ENCODE measurements around the gene PDE6C.

DNA sequence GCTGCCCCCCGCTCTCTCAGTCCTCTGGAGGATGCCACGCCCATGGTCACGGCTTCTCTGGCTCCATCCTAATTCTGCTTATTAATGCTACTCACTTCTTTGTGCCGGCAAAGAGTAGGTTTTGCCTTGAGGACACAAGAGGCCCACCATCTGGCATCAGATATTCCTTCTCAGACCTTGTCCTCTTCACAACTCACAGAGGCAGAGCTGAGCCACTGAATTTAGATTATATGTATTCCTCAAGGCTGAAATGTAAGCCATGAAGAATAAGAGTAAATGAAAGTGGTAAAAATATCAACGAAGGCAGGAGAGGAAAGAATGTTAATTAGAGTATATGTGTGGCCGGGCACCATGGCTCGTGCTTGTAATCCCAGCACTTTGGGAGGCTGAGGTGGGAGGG, 17.8 kb upstream of the PDE6C start:
- TF ChIP-seq, protein P1, sequence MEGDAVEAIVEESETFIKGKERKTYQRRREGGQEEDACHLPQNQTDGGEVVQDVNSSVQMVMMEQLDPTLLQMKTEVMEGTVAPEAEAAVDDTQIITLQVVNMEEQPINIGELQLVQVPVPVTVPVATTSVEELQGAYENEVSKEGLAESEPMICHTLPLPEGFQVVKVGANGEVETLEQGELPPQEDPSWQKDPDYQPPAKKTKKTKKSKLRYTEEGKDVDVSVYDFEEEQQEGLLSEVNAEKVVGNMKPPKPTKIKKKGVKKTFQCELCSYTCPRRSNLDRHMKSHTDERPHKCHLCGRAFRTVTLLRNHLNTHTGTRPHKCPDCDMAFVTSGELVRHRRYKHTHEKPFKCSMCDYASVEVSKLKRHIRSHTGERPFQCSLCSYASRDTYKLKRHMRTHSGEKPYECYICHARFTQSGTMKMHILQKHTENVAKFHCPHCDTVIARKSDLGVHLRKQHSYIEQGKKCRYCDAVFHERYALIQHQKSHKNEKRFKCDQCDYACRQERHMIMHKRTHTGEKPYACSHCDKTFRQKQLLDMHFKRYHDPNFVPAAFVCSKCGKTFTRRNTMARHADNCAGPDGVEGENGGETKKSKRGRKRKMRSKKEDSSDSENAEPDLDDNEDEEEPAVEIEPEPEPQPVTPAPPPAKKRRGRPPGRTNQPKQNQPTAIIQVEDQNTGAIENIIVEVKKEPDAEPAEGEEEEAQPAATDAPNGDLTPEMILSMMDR (IDR thresholded peaks at IDR 0.05) = no peak
- no peak for TF ChIP-seq POLR2A (IDR thresholded peaks at IDR 0.05)
